ENCODE data around the gene BICC1.

DNA sequence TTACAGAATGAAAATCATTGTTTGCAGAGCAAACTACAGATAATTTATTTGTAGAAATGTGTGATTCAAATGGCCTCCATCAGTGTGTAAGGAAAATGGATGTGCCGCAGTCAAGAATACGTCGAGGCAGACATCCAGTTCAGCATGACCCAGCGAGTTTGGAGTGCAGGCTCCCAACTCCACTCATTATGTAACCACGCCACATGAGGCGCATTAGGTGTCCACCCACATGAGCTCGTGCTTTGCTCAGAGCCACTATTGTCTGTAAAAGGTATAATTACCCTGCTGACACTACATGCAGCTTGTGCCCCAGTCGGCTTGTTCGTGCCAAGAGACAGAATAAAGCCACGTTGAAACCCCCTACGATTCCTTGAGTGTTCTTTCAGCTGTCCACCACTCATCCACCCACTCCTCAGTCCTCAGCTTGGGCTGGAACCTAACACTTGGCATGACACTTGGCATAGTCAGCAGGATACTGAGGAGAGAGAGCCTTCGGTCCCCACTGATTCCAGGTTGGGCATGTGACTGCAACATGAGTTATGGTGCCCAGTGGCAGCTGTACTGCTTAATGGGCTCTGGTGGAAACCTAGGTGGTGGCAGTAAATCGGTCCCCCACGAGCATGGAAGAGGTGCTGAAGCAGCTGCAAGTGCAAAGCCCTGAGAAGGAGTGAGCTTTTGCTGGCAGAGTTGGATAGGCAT is 102.7 kb downstream of the BICC1 start:
- no peak for TF ChIP-seq CTCF (conservative IDR thresholded peaks at IDR 0.05 in 1 of 2, IDR thresholded peaks at IDR 0.05 in 1 of 2; ENCODE audit: extremely low read depth in 1 of 2, insufficient read depth in 1 of 2, low read depth in 1 of 2, low read length in 2 of 2)
- no peak for TF ChIP-seq EZH2 (IDR thresholded peaks at IDR 0.05; ENCODE audit: borderline replicate concordance, low read length)
